ENCODE measurements around the gene CTNND2.

DNA sequence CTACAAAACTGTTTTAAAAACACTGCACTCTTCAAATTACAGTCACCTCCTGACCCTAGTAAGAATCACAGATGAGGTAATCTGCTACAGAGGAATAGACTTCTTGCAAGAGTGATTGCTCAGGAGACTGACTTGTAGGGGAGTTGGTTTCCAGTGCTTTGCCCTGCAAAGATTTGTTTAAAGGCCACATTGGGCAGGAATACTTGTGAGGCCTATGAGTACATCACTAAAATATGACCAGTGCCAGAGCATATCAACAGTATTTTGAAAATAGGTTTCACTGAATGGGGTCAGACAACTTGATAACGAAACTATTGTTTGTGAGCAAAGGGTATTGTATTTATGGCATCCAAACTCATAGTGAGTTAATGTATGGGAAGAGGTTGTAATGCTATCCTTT lies 21.5 kb upstream of the CTNND2 start:
- TF ChIP-seq YY1 (IDR thresholded peaks at IDR 0.05; ENCODE audit: insufficient read depth, insufficient read length), result no peak
- TF ChIP-seq ZNF274 (IDR thresholded peaks at IDR 0.05; ENCODE audit: low read depth, low read length), result no peak
